ENCODE results near the gene AFF3.
"Not testable (repeated sequence)": the region's sequence is repeated elsewhere in the genome, so short reads cannot be mapped to it uniquely, and the experiment has no call there.

Gene AFF3

DNA sequence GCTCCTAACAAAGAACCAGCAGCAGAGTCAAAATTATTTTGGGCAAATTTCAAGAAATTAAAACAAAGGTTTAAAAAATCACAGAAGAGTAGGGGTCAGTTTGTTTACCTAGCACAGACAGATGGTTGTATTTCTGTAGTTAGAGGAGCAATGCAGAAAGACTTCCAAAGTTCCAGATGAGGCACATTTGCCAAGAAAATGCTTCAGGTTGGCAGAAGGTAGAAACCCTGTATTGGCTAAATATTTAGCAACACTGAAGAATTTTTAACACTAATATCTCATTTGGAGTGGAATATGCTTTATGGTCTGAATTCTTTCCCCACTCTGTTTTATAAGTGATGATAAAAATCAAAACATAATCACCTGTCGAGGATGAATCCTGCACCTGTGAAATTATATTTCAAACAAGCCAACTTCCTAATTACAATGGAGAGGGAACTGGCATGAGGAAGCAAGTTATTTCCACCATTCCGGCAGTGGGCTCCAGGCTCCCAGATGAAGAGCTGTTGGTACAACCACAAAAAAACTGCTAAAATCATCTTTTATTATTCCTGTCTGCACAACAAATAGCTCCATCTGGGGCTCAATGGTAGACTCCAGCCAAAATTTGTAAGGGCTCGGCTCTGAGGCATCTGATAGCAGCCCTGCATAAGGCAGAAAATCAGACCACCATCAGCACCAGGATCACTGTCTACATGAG, 366.0 kb downstream of the AFF3 start:
- DNase-seq = no peak

DNA sequence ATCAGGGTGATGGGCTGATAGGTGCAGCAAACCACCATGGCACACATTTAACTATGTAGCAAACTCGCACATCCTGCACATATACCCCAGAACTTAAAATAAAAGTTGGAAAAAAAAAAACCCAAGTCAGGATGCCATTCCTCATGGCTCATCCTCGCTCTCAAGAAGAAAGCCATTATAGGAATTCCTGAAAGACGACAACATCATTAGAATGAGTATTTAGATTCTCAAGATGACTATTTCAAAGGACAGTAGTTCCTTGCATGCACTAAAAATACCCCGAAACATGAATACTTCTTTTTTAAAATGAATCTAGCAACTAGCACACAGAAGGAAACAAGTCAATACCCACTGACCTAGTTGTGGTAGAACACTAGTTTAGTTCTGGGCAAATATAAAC, 366.8 kb downstream of the AFF3 start:
- DNase-seq = no peak

DNA sequence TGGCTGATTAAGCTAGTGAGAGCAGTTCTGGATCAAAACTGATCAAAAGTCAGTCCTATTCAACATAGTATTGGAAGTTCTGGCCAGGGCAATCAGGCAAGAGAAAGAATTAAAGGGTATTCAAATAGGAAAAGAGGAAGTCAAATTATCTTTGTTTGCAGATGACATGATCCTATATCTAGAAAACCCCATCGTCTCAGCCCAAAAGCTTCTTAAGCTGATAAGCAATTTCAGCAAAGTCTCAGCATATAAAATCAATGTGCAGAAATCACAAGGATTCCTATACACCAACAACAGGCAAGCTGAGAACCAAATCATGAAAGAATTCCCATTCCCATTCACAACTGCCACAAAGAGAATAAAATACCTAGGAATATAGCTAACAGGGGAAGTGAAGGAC, 368.7 kb downstream of the AFF3 start:
- not testable (repeated sequence) for DNase-seq

DNA sequence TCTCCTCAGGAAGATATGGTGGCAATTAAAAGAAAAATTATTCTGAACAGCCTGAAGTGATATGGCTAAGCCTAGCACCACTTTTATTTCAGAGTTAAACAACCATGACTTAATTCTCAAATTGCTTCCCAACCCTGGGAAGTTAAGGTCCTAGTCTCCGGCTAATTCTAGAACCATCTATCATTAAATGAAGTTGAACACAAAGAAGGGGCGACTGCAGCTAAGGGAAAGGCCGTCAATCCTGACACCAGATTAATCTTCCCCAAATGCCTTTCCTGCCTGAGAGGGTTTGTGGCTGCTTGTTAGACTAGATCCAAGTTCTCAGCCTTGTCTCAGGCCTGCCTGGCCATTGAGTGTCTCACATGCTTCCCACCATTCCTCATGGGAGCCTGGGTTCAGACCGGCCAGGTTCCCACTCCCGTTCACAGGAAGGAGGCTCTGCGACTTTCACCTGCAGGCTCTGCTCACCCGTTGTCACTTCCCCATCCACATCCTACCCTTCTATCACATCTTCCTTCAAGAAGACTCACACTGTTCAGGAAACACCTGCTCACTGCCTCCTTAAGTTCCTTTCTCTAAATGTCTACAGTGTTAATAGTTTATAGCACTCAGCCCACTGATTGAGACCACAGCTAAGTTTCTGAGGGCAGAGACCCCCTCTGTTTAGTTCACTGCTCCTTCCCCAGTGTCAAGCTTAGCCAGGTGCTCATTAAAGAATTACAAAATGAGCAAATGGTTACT, 369.6 kb downstream of the AFF3 start:
- no peak for DNase-seq

DNA sequence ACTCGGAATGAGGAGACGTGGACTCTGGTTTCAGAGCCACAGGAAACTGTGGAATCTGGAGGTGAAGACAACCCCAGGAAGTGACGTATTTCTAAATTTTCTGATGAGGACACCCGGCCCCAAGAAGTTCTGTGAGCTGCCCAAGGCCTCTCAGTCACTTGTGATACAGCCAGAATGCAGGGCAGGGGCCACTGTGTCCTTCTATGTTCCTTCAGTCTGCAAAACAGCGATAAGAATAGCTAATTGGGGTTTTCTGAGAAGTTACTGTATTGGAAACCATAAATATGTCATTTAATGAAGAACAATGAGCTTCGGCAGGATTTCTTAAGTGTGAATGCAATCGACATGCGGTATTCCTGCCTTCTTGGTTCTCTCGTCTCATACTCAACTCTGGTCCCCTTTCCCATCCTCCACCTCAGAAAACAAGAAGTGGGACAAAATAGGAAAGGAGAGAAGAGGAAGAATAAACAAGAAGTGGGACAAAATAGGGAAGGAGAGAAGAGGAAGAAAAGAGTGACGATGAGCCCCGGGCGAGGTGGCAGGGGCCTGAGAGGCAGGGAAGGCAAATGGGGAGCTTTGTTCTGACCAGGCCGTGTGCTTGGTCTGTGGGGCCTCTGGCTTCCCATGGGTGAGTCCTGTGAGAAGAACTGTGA, 370.6 kb downstream of the AFF3 start:
- no peak for DNase-seq

DNA sequence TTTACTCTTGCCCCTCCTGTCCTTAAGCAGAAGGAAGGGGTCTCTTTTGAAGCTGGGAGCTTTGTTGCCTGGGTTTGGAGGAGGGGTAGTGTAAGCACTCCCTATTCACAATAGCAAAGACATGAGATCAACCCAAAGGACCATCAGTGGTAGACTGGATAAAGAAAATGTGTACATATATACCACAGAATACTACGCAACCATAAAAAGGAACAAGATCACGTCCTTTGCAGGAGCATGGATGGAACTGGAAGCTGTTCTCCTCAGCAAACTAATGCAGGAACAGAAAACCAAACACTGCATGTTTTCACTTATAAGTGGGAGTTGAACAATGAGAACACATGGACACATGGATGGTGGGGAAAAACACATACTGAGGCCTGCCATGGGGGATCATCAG, 371.5 kb downstream of the AFF3 start:
- DNase-seq = no peak

DNA sequence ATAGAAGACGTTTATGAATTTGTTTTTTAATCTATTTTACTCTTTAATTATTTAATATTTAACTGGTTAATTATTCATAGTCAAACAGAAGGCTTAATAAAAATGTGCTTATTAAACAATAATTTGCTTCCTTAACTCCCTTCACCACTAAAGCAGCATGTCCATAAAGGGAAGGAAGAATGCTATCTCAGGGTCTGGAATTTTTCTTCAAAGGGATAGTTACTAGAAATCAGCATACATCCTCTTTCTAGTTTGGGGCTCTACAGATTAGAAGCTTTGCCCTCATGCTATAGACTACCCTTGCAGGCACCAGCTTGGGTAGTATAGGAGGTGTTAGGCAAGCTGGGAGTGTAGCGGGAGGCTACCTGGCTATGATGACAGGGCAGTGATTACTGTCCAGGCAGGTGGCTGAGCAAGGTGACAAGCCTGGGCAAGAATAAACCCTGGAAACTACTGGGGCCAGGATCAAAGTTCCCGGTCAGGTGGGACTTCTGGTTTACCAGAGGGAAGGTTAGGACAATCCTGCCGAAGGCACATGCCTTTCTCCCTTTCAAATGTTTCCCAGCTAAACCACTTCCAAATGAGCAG, 376.6 kb downstream of the AFF3 start:
- DNase-seq = no peak

DNA sequence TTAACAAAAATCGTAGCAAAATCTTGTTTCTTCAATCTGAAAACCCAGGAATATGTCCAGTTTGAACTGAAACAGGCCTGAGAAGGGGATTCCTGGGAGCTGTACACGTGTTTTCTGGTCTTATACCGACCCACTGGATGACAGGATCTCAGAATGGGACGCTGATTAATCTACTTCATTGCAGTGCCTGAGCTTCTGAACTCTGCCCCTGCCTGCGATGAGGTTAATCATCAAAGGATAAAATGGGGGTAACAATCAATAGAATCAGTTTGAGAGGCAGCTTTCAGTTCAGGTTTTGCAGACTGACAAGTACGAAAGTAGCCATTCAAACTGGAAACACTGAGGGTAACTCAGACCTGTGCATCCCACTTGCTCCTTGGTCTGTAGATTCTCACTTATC, 378.6 kb downstream of the AFF3 start:
- DNase-seq = no peak

DNA sequence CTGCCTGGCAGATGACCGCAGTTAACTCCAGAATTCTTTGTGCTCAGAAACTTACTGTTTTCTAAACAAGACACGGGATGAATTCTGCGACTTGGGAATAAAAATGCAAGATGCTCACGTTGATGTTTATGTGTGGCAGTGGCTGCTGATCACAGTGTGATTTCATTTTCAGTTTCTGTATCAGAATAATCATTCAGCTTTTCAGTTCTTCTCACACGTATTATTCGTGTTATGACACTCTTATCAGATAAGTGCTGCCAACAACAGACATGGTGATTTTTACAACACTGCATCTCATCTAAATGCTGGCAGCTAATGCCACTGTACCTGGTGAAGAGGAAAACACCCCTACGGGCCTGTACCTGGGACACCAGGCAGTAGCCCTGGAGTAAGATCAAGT, 379.7 kb downstream of the AFF3 start:
- DNase-seq = no peak

DNA sequence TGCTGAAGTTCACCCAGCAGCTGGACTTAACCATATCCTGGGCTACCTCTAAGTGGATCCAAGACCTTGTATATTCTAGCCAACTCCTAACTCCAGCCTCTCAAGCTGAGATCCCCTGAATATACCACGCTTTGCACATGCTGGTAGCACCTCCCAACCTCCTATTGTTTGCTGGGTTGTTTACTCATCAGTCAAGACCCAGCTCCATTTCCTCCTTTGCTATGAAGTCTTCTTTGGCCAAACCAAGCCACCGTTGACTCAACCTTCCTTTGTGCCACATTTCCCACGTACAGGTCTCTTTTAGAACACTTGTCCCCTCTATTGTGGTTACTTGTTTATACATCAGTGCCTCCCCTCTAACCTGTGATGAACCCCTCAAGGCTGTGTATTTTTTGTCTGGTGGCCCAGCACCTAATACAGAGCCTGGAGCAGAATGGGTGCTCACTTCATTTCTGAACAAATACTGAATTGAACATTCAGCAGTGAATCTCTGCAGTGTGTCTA, 384.7 kb downstream of the AFF3 start:
- DNase-seq = no peak

DNA sequence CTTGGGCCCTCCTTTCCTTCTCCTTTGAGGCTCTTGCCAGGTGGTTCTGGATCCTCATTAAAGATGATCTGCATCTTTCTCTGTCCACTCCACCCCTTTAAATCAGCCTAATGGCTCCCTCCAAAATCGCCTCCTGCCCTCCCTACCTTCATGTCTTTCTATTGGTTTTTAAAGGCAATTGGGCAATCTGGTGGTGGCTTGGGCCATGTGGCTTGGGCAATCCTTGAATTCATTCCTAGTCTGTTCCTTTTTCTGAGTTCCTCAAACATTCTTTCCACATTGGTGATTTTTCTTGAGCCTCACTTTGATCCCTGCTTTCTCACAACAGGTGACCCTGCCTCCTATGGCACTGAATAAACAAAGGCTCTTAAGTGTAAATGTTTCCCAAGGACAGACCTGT, 386.3 kb downstream of the AFF3 start:
- no peak for DNase-seq

DNA sequence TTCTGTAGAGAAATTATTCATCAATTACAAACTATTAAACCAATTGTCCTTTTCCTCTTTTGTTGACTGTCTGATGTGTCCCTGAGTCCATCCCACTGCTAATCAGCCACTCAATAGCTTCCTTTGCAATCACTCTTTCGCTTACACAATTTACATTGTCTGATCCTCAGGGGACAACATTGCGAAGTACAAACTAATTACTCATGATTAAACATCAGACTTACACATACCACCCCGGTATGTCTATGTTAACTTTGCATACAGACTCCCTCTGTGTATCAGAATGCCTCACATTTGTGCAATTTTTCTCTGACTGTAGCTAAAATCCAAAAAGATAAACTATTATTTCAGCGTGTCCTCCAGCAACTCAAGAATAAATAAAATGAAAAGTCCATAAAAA, 388.2 kb downstream of the AFF3 start:
- no peak for DNase-seq

DNA sequence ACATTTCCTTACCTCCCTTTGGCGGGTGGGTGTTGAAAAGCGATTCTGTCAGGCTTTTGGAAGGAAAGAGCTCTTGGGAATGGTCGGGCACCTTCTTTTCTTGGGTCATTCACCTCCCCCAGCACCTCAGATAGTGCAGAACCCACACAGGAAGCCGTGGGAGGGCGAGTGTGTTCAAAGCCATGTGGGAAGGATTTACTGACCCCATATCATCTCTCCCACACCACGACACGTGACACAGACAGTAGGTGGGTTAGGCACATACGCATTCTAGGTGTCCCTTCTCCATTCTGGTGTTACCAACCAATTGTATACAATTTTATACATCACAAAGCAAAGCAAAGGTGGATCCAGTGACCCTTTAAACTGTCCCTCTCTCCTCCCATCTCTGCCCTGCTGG, 388.9 kb downstream of the AFF3 start:
- no peak for DNase-seq

DNA sequence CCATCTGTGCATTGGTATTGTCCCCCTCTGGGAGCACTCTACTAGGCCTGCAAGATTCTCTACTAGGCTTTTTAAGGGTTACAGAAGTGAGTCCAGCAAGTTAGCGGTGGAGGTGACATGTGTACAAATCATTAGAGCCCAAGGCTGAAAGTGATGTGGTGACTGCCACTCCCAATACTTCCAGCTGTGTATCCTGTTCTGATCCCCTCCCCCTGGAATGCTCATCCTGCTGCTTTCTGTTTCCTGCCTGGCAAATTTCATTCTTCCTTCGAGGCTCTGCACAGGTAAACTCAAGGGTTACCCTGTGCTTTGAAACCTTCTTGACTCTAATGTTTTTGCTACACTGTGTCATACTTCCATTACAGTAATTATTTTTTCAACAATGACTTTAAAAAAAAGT, 394.0 kb downstream of the AFF3 start:
- peak in 1 of 2 experiments; percentile 28 for DNase-seq

DNA sequence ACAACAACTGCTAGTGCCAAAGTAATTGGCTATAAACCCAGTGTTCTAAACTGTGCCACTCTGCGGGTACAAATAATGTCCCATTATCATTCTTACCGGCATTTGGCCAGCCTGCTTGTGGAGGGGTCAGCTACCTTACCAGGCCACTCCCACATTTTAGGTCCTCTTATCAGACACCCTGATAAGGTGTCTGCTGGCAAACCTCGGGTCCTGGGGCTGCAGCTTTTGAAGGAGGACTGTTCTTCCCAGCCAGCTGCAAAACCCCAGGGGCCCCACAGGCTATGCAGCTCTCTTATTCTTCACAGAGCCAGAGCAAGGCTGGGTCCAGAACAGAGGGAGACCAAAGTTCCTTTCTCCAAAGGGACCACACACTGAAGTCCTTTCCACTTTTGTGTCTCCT, 394.5 kb downstream of the AFF3 start:
- no peak for DNase-seq

DNA sequence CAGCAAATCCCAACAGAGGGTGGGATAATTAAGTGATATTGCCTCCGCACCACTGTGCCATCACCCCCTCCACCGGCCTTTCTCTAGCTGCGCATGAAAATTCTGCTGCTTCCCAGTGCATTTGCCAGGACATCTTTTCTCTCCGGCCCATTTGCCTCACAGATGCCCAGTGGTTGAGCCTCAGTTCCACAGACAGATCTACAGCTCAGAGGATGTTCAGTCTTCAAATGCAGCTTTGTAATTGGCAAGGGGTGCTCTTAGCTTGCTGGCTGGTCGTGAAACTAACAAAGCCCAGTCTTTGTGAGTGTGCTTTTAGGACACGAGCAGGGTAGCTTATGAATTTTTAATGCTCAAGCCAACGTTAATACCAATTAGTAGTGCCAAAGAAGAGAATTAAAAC, 399.2 kb downstream of the AFF3 start:
- DNase-seq = no peak

DNA sequence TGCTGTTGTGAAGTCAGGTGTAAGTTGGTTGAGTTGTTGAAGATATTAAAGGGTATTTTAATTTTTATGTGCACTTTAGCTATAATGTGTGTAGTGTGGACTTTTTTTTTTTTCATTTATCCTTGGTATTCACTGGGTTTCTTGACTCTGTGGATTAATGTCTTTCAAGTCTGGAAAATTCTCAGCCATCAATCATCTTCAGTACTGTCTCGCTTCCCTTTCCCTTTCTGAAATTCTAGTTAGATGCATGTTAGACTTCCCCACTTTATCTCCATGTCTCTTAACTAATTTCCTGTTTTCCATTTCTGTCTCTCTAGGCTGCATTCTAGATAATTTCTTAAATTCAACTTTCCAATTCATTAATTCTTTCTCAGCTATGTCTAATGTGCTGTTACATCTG, 404.9 kb downstream of the AFF3 start:
- DNase-seq = no peak

DNA sequence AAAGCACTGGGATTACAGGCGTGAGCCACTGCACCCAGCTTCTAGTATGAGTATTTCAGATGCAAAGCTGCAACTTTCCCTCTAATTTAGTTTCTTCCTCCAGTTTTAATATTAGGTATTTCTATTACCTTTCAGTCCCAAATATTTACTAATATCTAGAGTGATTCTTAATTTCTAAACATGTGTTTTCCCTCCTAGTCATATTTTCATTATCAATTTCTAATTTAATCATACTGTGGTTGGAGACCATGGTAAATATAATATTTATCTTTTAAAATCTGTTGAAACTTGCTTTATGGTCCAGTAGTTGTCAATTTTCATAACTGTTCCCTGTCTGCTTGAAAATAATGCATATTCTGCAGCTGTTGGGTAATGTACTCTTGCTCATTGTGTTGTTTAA, 406.6 kb downstream of the AFF3 start:
- DNase-seq = no peak

DNA sequence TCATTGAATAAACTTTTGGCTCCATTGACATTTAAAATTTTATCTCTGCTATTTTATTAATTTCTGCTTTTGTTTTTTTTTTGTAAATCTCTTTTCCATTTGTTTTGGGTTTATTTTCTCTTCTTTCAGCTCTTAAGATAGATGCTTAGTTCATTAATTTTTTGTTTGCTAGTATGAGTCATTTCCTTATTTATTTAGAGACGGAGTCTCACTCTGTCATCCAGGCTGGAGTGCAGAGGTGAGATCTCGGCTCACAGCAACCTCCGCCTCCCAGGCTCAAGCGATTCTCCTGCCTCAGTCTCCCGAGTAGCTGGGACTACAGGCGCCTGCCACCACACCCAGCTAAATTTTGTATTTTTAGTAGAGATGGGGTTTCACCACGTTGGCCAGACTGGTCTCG, 407.1 kb downstream of the AFF3 start:
- DNase-seq = not testable (repeated sequence)

DNA sequence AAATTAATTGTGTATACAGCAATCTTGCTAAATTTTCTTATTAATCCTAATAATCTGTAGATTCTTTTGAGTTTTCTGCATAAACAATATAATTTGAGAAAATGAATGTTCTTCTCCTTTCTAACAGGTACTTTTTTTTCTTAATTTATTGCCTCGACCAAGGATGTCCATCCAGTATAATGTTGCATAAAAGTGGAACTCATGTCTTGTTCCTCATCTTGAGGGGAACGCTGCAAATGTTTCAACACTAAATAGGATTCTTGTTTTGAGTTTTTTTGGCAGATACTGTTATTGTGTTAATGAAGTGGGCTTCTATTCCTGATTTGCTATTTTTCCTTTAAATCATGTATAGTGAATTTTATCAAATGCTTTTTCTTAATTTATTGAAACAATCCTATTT, 408.2 kb downstream of the AFF3 start:
- no peak for DNase-seq

DNA sequence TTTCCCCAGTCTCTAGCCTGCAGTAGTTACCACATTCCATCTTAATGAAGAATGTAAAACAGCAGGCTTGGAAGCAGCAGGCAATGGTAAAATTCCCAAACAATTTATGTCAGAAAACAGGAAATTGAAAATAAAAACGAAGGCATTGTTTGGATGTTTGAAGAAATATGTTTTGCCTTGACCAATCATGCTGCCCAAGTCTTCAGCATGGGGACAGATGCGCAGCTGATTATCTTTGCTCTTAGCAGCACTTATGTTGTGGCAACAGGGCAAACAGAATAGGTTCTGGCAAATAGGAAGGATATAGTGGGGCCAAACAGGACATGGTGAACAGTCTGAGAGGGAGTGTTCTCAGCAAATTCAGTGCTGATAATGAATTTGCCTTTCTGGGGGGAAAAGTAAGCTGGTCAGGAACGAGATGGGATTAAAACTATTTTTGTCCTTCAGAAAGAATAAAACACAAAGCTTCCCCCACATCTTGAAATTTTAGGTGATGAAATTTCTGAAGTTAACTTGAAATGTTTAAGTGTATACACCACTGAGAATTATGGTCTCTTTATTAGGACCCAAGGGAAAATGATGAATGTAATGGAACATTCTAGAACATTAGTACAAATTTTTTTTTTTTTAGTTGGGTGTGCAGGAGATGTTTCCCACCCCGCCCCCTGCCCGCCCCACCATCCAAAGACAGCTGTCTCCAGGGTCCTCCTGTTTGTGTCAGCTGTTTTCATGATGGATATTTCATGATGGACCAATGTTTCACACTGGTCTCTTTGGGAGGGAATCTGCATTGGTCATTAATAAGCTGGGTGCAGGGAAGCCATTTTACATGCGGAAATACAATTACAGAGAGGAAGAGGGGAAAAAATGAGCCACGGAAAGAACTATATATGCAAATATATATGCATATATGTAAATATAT, 413.0 kb downstream of the AFF3 start:
- DNase-seq = peak; percentile 12 to 38

DNA sequence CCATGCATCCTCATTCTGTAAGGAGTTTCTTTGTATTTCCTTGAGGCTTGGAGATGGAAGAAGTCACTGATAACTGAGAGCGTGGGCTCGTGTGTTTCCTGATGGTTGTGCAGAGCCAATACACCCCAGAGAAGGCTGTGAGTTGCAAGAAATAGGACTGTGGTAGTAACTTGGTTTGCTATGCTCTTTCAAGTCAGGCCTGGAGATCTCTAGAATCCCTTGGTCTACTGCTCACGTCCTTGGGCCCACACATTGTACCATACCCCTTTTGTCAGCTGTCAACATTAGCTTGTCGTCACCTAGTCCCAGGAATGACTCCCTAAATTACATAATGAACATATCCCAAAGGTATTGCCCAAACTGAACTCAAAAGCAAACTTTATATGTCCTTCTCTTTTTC, 414.2 kb downstream of the AFF3 start:
- DNase-seq = no peak

DNA sequence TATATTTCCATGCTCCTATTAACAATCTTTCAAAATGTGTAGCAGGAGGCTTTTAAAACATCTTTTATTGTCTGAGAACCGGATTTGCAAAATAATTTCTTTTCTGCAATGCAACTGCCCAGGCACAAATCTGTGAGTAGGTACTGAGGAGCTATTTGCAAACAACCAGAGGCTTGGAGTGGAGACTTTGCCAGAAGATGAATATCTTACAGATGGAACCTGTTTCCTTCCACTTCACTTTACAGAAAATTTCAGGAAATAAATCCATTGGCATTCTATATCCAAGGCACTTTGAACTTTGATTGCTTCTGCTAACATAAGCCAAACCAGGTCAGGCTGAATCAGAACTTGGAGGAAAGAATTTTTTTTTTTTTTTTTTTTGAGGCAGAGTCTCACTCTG, 415.2 kb downstream of the AFF3 start:
- DNase-seq = no peak

All from NCI-H2081 (cell line).